HepG2 (cell line): ENCODE results near the gene VARS1. TPM values are rescaled to one million over a fixed set of nuclear protein-coding genes. Genes with fewer than 3 reads are reported as not detected.
A peak's percentile ranks its signal among the peaks of the same experiment; 100 is the strongest.

Experiments used
- GZF1 ChIP-seq: sonication (generic); formaldehyde crosslinking; IDR thresholded peaks from 2 replicates; pipeline ENCODE4 v1.5.1; 2020; ENCODE audit warnings: mild to moderate bottlenecking, missing genetic modification reagents
- HDAC1 ChIP-seq: sonication (generic); formaldehyde crosslinking; IDR thresholded peaks from 2 replicates; pipeline ENCODE4 v1.5.1; 2020; ENCODE audit warnings: mild to moderate bottlenecking, missing genetic modification reagents
- KIAA2018 ChIP-seq: sonication (generic); formaldehyde crosslinking; IDR thresholded peaks from 2 replicates; pipeline ENCODE4 v1.5.0; 2020; ENCODE audit warnings: mild to moderate bottlenecking, missing genetic modification reagents, borderline replicate concordance
- MAX ChIP-seq: IDR thresholded peaks from 2 replicates; pipeline ENCODE4 v1.6.1; 2012; ENCODE audit warnings: inconsistent platforms
- MXD4 ChIP-seq: IDR thresholded peaks from 2 replicates; pipeline ENCODE4 v1.6.1; 2016; ENCODE audit warnings: mild to moderate bottlenecking, missing biosample characterization, missing genetic modification reagents
- RBM39 ChIP-seq: fragments of 200-400 bp; formaldehyde crosslinking; IDR thresholded peaks from one replicate; pipeline ENCODE4 v1.6.1; 2018; ENCODE audit warnings: antibody characterized with exemption, mild to moderate bottlenecking, low read depth, low read length; ENCODE audit not compliant: poor library complexity, severe bottlenecking
- RERE ChIP-seq: IDR thresholded peaks from 2 replicates; pipeline ENCODE4 v1.6.1; 2016; ENCODE audit warnings: low read depth, missing genetic modification reagents, missing compliant biosample characterization
- YEATS2 ChIP-seq: sonication (generic); formaldehyde crosslinking; IDR thresholded peaks from 2 replicates; pipeline ENCODE4 v1.4.0; 2020; ENCODE audit warnings: missing genetic modification reagents, borderline replicate concordance
- ZBTB37 ChIP-seq: sonication (generic); formaldehyde crosslinking; IDR thresholded peaks from 2 replicates; pipeline ENCODE4 v1.4.0; 2020; ENCODE audit warnings: mild to moderate bottlenecking, missing genetic modification reagents
- ZBTB7B ChIP-seq: sonication (generic); formaldehyde crosslinking; IDR thresholded peaks from 2 replicates; pipeline ENCODE4 v1.4.0; 2020; ENCODE audit warnings: missing genetic modification reagents
- ZNF33B ChIP-seq: sonication (generic); formaldehyde crosslinking; IDR thresholded peaks from 2 replicates; pipeline ENCODE4 v1.5.1; 2020; ENCODE audit warnings: mild to moderate bottlenecking, missing genetic modification reagents
- polyA plus RNA-seq, 8 experiments: library from polyadenylated mRNA; depleted of rRNA in 3 of 8; stranded (reverse) in 7 of 8; unstranded in 1 of 8; fragments of >200 nt; fragmentation: Illumina TruSeq in 4 of 8; extraction: Trizol in 4 of 8; gene quantifications; 2 replicates each; pipeline versions ENCODE4 v1.2.1 to v1.2.3, GENCODE V29; 2011 to 2016; ENCODE audit warnings: low read depth in 4 of 8, missing spikeins in 1 of 8, mixed read lengths in 1 of 8; ENCODE audit not compliant: insufficient read depth in 1 of 8
- total RNA-seq, 5 experiments: library from RNA; depleted of rRNA; stranded (reverse); fragments of >200 nt; fragmentation: Illumina TruSeq; extraction: Trizol; gene quantifications; 2 replicates each; pipeline ENCODE4 v1.2.3, GENCODE V29; 2016; ENCODE audit warnings: low read depth in 1 of 5

VARS1 gene
- total and polyA plus RNA-seq, 2 of the 13 experiments (the other 11 are each of a cell fraction or from before 2014, with no cell fraction given): 14.7 to 56.1 TPM

- TF ChIP-seq RERE (CRISPR knock-in tag): peak; percentile 65; the same call in 1 of the 2 replicates
- TF ChIP-seq MXD4 (CRISPR knock-in tag): peak; percentile 89
- TF ChIP-seq ZBTB37 (CRISPR knock-in tag): 0 out of 2 replicates have a peak, but pooled peaks have one; percentile 39
- peak; percentile 64 for TF ChIP-seq HDAC1 (CRISPR knock-in tag)
- TF ChIP-seq ZNF33B (CRISPR knock-in tag): peak; percentile 96; the same call in 1 of the 2 replicates
- peak; percentile 47; the same call in 1 of the 2 replicates for TF ChIP-seq ZBTB7B (CRISPR knock-in tag)
- no peak for TF ChIP-seq KIAA2018 (CRISPR knock-in tag)
- peak; percentile 98; the same call in 1 of the 2 replicates for TF ChIP-seq YEATS2
- peak; percentile 55; the same call in 1 of the 2 replicates for TF ChIP-seq GZF1 (CRISPR knock-in tag)
- peak; percentile 80 for TF ChIP-seq MAX
- peak; percentile 100 for TF ChIP-seq RBM39
These were observed 39.1 kb upstream of the VARS1 start (continued) for GRCh38 chr6:31834367-31835250.
